Glutamatergic neuron (in vitro differentiated cells): Measurements from ENCODE around the gene CDH3. TPM values are rescaled to one million over a fixed set of nuclear protein-coding genes. Genes with fewer than 3 reads are reported as not detected.

Experiments used
- DNase-seq: peaks from one replicate; pipeline ENCODE4 v3.0.0; 2022
- H3K27ac Mint-ChIP-seq: one replicate; pipeline ENCODE4 v1.8.0; 2020; ENCODE audit warnings: mild to moderate bottlenecking, mixed read lengths, inconsistent platforms; ENCODE audit not compliant: unreplicated experiment
- H3K27me3 Mint-ChIP-seq: one replicate; pipeline ENCODE4 v1.8.0; 2020; ENCODE audit warnings: mild to moderate bottlenecking, moderate library complexity, mixed read lengths, inconsistent platforms; ENCODE audit not compliant: unreplicated experiment
- H3K36me3 Mint-ChIP-seq: one replicate; pipeline ENCODE4 v1.8.0; 2020; ENCODE audit warnings: mild to moderate bottlenecking, mixed read lengths, inconsistent platforms; ENCODE audit not compliant: unreplicated experiment
- H3K4me1 Mint-ChIP-seq: one replicate; pipeline ENCODE4 v1.8.0; 2020; ENCODE audit warnings: mild to moderate bottlenecking, low read depth, mixed read lengths, inconsistent platforms; ENCODE audit not compliant: unreplicated experiment
- H3K4me3 Mint-ChIP-seq: one replicate; pipeline ENCODE4 v1.8.0; 2020; ENCODE audit warnings: mild to moderate bottlenecking, mixed read lengths, inconsistent platforms; ENCODE audit not compliant: unreplicated experiment
- H3K9me3 Mint-ChIP-seq: one replicate; pipeline ENCODE4 v1.8.0; 2020; ENCODE audit warnings: mild to moderate bottlenecking, moderate library complexity, mixed read lengths, inconsistent platforms; ENCODE audit not compliant: unreplicated experiment
- CTCF ChIP-seq: fragments of 200-600 bp; sonication (generic); IDR thresholded peaks from one replicate; pipeline ENCODE4 v1.5.0; 2021; ENCODE audit not compliant: partially characterized antibody, unreplicated experiment
- total RNA-seq: library from RNA; stranded (reverse); fragmentation: NEBNext Ultra II Directional; extraction: Animal tissue kit (Norgen Biotek cat#: 25700); gene quantifications from one replicate; pipeline ENCODE4 v1.2.1, GENCODE V29; 2021; ENCODE audit not compliant: unreplicated experiment

Gene CDH3
- total RNA-seq, 1 donor from 2014 or later, result 1.3 TPM

- no peak for TF ChIP-seq CTCF
- Mint-ChIP-seq H3K4me3 (no peak overlapping the region), H3K9me3 (peaks cover 2% of the 10 kb centered on the region), H3K36me3 (no peaks in the 10 kb centered on the region), H3K27me3 (peaks cover 1% of the 10 kb centered on the region), H3K27ac (no peak overlapping the region), H3K4me1 (no peaks in the 10 kb centered on the region)
- DNase-seq, result no peak
Observed at GRCh38 chr16:68608330-68608729, 36.8 kb upstream of the CDH3 start.

- no peak overlapping the region for H3K27ac Mint-ChIP-seq
- peaks cover 1% of the 10 kb centered on the region for H3K27me3 Mint-ChIP-seq
- H3K4me1 Mint-ChIP-seq, result no peaks in the 10 kb centered on the region
- H3K36me3 Mint-ChIP-seq, result no peaks in the 10 kb centered on the region
- H3K4me3 Mint-ChIP-seq, result no peak overlapping the region
- no peak for TF ChIP-seq CTCF
- peaks cover 3% of the 10 kb centered on the region for H3K9me3 Mint-ChIP-seq
- DNase-seq, result no peak
Observed at GRCh38 chr16:68612996-68613395, 32.1 kb upstream of the CDH3 start.

- no peak overlapping the region for H3K27ac Mint-ChIP-seq
- no peak for DNase-seq
- H3K4me3 Mint-ChIP-seq, result no peak overlapping the region
- no peak for TF ChIP-seq CTCF
- peaks cover 3% of the 10 kb centered on the region for H3K9me3 Mint-ChIP-seq
- H3K27me3 Mint-ChIP-seq, result no peaks in the 10 kb centered on the region
- no peaks in the 10 kb centered on the region for H3K36me3 Mint-ChIP-seq
- H3K4me1 Mint-ChIP-seq, result no peaks in the 10 kb centered on the region
Observed at GRCh38 chr16:68617734-68618133, 27.4 kb upstream of the CDH3 start.

- no peak for DNase-seq
Observed at GRCh38 chr16:68626557-68626956, 18.6 kb upstream of the CDH3 start.

GRCh38 chr16:68627951-68628425 is 17.1 kb upstream of the CDH3 start:
- Mint-ChIP-seq H3K36me3 (no peaks in the 10 kb centered on the region), H3K27me3 (peaks cover 2% of the 10 kb centered on the region), H3K4me3 (no peak overlapping the region), H3K9me3 (no peaks in the 10 kb centered on the region), H3K4me1 (peaks cover 2% of the 10 kb centered on the region), H3K27ac (no peak overlapping the region)
- no peak for DNase-seq
- TF ChIP-seq CTCF, result no peak

More at GRCh38 chr16:68626557-68626956, 18.6 kb upstream of the CDH3 start:
- Mint-ChIP-seq H3K27me3 (no peaks in the 10 kb centered on the region), H3K4me1 (peaks cover 2% of the 10 kb centered on the region), H3K4me3 (no peak overlapping the region), H3K9me3 (no peaks in the 10 kb centered on the region), H3K27ac (peak overlapping the region; percentile 62), H3K36me3 (no peaks in the 10 kb centered on the region)
- no peak for TF ChIP-seq CTCF
